ENCODE data around the gene NEK8.

The NEK8 gene

DNA sequence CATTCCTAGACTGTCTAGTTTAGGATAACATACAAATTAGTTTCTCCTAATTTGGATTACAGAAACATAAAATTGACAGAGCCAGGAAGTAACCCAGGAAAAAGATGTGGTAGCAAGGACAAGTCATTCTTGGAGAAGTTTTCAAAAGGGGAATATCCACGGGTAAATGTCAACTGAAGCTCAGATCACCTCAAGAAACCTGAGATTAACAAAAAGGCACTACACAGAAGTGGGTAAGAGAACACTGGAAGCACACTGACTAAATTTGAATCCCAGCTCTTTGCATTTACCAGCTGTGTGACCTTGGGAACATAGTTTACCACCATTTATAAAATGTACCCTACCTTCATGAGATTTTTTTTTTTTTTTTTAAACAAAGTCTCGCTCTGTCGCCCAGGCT is 54.6 kb downstream of the NEK8 start:
- no peak for DNase-seq (ENCODE audit: low read depth)
- TF ChIP-seq, protein P1, sequence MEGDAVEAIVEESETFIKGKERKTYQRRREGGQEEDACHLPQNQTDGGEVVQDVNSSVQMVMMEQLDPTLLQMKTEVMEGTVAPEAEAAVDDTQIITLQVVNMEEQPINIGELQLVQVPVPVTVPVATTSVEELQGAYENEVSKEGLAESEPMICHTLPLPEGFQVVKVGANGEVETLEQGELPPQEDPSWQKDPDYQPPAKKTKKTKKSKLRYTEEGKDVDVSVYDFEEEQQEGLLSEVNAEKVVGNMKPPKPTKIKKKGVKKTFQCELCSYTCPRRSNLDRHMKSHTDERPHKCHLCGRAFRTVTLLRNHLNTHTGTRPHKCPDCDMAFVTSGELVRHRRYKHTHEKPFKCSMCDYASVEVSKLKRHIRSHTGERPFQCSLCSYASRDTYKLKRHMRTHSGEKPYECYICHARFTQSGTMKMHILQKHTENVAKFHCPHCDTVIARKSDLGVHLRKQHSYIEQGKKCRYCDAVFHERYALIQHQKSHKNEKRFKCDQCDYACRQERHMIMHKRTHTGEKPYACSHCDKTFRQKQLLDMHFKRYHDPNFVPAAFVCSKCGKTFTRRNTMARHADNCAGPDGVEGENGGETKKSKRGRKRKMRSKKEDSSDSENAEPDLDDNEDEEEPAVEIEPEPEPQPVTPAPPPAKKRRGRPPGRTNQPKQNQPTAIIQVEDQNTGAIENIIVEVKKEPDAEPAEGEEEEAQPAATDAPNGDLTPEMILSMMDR (IDR thresholded peaks at IDR 0.05; ENCODE audit: low read depth, low read length, missing control alignments), result no peak
- H3K4me3 ChIP-seq (ENCODE audit: low read depth, low read length), result no peak overlapping the region

GRCh38 chr17:28788100-28788499 is 59.5 kb downstream of the NEK8 start:
- no peak overlapping the region for H3K4me3 ChIP-seq (ENCODE audit: low read depth, low read length)
- DNase-seq (ENCODE audit: low read depth), result no peak
- TF ChIP-seq, protein P1 (IDR thresholded peaks at IDR 0.05; ENCODE audit: low read depth, low read length, missing control alignments), result no peak
